Stimulated activated CD8-positive, alpha-beta memory T cell treated with anti-CD3 and anti-CD28 coated beads, Interleukin-7, amount 100 ng/mL, for 48 hours (primary cell): Measurements from ENCODE around the gene IGSF8.
"Not testable (repeated sequence)": the region's sequence is repeated elsewhere in the genome, so short reads cannot be mapped to it uniquely, and the experiment has no call there.

Experiments used
- DNase-seq, 2 donors: peaks; one replicate each; pipeline ENCODE4 v3.0.0-alpha.2; 2020; ENCODE audit warnings: low read depth in 1 of 2; ENCODE audit errors: extremely low read depth in 1 of 2

The IGSF8 gene

DNA sequence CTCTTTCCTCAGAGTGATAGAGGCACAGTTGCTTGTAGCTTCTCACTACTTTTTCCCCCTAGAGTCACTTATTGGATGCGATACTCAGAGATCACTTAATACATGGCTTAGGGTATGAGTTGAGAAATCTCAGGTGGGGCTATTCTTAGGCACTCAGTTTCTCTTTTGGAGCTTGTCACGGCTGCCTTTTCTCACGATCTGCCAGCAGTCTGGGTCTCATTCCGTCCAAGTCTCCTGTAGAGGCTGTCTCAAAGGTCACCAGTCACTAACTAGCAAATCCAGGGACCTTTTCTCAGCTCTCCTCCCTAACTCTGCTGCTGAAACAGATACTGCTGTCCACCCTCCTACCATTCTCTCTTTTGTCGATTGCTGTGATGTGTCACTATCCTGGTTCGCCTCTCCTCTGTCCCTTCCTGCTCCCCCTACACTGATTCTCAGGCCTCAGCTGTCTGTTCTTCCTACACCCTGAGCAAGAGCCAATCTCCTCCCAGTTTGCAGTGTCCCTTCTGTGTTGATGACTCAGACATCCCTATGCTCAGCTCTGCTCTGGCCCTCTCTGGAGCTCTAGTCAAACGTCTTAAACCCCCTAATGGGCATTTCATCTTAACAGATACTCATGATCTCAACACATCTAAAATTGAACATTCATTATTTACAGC, 29.6 kb upstream of the IGSF8 start:
- no peak for DNase-seq

- DNase-seq, result no peak
These were observed 29.0 kb upstream of the IGSF8 start for GRCh38 chr1:160127381-160127780.

- not testable (repeated sequence) for DNase-seq
These were observed 27.9 kb upstream of the IGSF8 start for GRCh38 chr1:160126342-160126741.

DNA sequence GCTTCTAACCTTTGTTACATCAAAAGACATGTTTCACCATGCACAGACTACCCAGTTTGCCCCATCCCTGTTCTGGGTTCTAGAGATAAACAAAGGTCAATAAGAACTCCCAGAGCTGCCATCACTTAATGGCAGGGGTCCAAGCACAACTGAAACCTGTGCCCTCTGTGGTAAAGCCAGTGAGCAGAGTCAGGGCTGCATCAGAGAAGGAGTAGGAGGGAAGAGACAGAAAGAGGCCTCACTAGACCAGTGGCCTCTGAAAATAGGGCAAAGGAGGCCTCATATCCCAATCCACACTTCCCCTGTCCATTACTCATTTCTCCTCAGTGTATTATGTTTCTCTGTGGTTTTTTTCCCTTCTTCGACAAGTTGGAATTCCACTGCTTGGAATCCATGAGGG, 27.3 kb upstream of the IGSF8 start:
- no peak for DNase-seq

- DNase-seq, result no peak
These were observed 26.5 kb upstream of the IGSF8 start for GRCh38 chr1:160124705-160125478.

- no peak for DNase-seq
These were observed 25.3 kb upstream of the IGSF8 start for GRCh38 chr1:160123726-160124125.

- DNase-seq, result no peak
These were observed 24.6 kb upstream of the IGSF8 start for GRCh38 chr1:160122978-160123495.

DNA sequence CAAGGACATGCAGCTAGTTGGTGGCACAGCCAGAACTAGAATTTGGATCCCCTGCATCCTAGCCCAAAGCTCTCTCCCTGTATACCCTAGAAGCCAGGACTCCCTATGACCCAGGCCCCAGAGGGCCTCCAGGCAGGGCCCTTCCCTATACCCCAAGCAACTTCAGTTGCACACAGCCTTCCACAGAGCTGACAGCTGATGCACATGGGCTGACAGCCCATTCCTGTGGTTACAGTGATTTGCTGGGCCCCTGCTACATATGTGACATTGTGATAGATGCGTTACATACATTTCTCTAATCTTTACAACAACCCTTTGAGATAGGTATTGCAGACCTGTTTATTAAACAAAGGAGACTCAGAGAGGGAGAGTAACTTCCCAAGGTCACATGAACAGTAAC, 23.0 kb upstream of the IGSF8 start:
- DNase-seq, result no peak

DNA sequence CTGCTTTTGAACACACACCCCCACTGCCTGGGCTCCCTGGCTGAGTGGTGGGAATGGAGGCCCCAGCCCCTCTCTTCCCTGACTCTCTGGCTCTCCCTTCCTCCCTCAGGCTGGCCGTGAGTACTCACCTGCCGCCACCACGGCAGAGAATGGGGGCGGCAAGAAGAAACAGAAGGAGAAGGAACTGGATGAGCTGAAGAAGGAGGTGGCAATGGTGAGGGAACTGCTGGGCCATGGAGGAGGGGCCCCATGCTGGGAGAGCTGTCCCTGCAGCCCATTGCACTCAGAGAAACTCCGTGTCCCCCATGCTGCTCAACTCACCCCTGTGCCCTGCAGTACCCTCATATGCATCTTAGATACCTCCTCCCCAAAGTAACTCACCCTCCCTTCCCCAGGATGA, 22.4 kb upstream of the IGSF8 start:
- no peak for DNase-seq

DNA sequence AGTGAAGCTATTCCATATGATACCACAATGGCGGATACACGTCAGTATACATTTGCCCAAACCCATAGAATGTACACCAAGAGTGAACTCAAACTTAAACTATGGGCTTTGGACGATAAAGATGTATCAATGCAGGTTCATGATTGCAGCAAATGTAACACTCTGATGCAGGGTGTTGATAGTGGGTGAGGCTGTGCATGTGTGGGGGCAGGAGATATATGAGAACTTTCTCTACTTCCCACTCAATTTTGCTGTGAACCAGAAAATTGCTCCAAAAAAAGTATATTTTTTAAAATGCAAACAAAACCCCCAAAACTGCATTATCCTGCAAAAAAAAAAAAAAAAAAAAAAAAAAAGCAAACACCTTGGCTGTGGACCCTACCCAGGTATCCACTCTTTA, 20.5 kb upstream of the IGSF8 start:
- no peak for DNase-seq

GRCh38 chr1:160117709-160118183, 19.3 kb upstream of the IGSF8 start:
- no peak for DNase-seq

DNA sequence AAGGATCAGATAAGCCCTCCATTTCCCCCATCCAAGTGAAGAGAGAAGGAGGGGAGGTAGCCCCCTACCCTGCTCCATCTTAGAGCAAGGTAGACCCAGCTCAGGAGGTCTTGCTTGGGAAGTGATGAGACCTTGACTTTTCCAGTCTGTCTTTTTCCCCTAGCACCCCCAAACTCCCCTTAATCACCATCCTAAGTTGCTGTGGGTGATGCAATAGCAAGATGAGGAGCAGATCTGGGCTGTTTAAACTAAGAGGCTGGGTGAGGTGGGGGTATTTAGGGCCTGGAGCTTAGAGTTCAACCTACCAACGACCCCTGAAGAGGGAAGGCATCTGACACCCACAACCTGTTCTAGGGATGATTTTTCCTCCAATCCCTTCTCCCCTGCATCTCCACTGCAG, 18.9 kb upstream of the IGSF8 start:
- DNase-seq, result no peak

DNA sequence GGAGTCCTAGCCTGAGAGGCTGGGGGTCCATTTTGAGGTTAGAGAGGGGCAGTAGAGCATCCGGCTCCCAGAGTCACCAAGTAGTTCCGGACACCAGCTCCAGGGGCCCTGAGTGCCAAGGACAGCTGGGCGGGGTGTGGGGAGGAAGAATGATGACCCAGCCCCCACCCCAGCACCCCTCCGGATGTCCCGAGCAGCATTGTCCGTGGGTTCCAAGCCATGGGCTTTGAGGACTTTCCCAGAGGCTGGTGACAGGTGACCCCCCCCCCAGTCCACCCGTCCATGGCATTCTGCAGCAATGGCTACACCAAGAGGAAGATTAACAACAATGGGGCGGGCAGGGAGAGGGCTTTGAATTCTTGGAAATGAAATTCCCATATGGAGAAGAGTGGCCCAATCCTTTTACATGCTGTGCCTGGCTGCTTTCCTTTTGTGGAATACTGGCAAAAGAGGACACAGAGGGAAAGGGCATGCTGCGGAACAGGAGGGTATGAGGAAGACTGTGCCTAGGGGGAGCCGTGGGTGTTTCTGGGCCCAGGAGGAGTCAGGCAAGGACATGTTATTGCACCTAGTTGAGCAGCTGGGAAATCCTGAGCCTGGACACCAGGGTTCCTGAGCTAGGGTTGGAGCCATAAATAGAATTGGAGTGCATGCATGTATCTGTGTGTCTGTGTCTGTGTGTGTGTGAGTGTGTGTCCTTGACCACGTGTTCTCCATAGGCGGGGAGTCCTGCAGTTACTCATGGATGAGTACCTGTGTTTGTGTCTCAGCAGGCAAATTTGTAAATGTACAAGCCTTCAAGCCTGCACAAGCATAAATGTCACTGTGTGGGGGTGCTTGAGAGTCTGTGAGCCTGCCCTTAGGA, 18.1 kb upstream of the IGSF8 start:
- DNase-seq, result no peak

GRCh38 chr1:160115545-160116282, 17.3 kb upstream of the IGSF8 start, which contains the start of gene ATP1A2:
Gene ATP1A2 (plus strand): TSS chr1:160115759. CDS start chr1:160115862, 103 bp downstream.
- no peak for DNase-seq

- no peak for DNase-seq
These were observed 15.7 kb upstream of the IGSF8 start for GRCh38 chr1:160114085-160114484.

DNA sequence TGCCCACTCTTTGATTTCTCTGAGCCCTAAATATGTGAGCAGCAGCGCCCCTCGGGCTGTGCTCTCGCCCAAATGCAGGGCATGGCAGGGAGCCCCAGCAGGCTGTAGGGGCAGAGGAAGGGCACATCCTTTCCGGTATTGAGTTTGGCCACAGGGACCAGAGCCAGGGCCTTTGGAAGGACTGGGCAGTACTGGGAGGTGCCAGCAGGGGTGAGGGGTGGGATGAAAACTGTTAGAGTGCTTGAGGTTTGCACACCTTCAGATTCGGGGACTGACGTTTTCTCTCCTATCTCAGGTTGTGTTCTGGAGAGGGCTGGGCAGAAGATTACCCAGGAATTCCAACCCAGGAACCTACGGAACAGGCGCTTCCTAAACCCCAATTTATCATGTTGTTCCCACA, 15.0 kb upstream of the IGSF8 start:
- no peak for DNase-seq

- no peak for DNase-seq
These were observed 13.9 kb upstream of the IGSF8 start for GRCh38 chr1:160112357-160112756.

DNA sequence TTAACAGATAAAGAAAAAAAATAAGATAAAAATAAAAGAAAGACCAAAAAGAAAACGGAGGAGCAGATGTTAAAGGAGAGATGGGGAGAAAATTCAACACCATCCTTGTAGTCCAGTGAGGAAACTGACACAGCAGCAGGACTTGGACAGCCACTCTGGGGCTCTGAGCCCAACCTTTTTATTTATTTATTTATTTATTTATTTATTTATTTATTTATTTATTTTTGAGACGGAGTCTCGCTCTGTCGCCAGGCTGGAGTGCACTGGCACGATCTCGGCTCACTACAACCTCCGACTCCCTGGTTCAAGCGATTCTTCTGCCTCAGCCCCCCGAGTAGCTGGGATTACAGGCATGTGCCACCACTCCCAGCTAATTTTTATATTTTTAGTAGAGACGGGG, 13.0 kb upstream of the IGSF8 start:
- DNase-seq, result not testable (repeated sequence)

DNA sequence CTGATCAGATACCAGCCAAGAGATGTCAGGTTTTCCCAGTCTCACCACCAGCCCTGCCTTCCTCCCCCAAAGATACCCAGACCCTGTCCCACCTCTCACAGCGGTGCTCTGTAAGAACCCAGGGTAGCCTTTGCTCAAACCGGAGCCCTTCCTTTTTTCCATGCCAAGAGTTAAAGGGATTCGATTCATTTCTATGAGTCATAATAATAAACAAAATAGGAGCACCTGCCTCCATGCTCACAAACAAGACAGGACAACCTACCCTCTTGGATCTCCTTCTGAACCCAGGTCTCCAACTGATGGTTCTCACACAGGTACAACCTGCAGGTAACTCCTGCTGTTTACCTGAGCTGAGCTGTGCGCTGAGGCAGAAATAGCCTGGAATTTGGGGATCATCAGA, 11.3 kb upstream of the IGSF8 start:
- DNase-seq, result no peak

GRCh38 chr1:160108888-160109662, 10.7 kb upstream of the IGSF8 start:
- peak in 1 of 2 donors; percentile 28 for DNase-seq
